ENCODE data around the gene LPO.

LPO gene

DNA sequence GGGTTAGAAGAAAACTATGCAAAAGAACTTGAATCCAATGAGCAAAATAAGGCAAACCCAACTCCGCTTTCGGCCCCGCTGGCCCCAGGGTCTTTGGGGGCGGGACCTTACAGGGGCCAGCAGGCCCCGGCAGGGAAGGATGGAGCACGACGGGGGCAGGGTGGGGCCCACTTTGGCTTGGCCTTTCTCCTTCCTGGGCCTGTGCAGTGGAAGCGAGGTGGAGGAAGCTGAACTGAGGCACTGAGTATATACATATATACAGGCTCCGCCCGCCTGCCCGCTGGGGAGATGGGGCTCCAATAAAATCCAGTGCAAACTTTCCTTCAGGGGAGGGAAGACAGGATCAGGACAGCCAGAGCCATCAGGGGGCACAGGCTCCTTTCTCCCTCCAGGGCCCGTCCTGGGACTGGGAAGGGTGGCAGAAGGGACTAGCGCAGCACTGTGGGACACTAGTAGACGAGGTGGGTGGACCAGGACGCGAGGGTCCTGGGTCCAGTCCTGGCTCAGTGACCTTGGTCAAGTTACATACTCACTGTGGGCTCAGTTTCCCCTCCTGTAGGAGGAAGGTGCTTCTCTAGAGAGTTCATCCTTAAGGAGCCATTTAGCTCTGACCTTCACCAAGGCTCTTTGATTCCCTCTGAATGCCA, 63.2 kb downstream of the LPO start:
- H4K20me1 ChIP-seq (ENCODE audit: insufficient read depth, low read length), result no peaks in the 10 kb centered on the region
- no peaks in the 10 kb centered on the region for H3K27me3 ChIP-seq (ENCODE audit: insufficient read depth, low read length, poor library complexity)
- no peak for TF ChIP-seq EZH2 (IDR thresholded peaks at IDR 0.05; ENCODE audit: borderline replicate concordance, low read depth, low read length, severe bottlenecking)
- TF ChIP-seq CTCF (IDR thresholded peaks at IDR 0.05; ENCODE audit: borderline replicate concordance, extremely low read depth, low read length, poor library complexity, severe bottlenecking), result no peak
- ATAC-seq (ENCODE audit: insufficient read depth, low read depth) (no peak), DNase-seq (peak; percentile 3)
- no peaks in the 10 kb centered on the region for H3K79me2 ChIP-seq (ENCODE audit: insufficient read depth, low read length)
- no peaks in the 10 kb centered on the region for H3K36me3 ChIP-seq (ENCODE audit: insufficient read depth, low read length)
- H2AFZ ChIP-seq (ENCODE audit: low read depth, low read length), result no peak overlapping the region
- H3K4me1 ChIP-seq (ENCODE audit: insufficient read depth, low read length), result no peaks in the 10 kb centered on the region
- no peak overlapping the region for H3K4me2 ChIP-seq (ENCODE audit: insufficient read depth, low read length)
- H3K4me3 ChIP-seq (ENCODE audit: low read depth in 1 of 2, low read length in 2 of 2), result no peak overlapping the region
- H3K9ac ChIP-seq (ENCODE audit: low read depth, low read length), result no peak overlapping the region
- no peak overlapping the region for H3K27ac ChIP-seq (ENCODE audit: low read length)
- no peaks in the 10 kb centered on the region for H3K9me3 ChIP-seq (ENCODE audit: insufficient read depth, low read length, severe bottlenecking)

- no peak overlapping the region for H3K4me2 ChIP-seq (ENCODE audit: insufficient read depth, low read length)
- H3K9me3 ChIP-seq (ENCODE audit: insufficient read depth, low read length, severe bottlenecking), result no peaks in the 10 kb centered on the region
- no peaks in the 10 kb centered on the region for H3K27me3 ChIP-seq (ENCODE audit: insufficient read depth, low read length, poor library complexity)
- H3K4me3 ChIP-seq (ENCODE audit: low read depth in 1 of 2, low read length in 2 of 2), result no peak overlapping the region
- DNase-seq (peak; percentile 4), ATAC-seq (ENCODE audit: insufficient read depth, low read depth) (no peak)
- no peaks in the 10 kb centered on the region for H3K4me1 ChIP-seq (ENCODE audit: insufficient read depth, low read length)
- H3K79me2 ChIP-seq (ENCODE audit: insufficient read depth, low read length), result no peaks in the 10 kb centered on the region
- no peak overlapping the region for H3K9ac ChIP-seq (ENCODE audit: low read depth, low read length)
- no peaks in the 10 kb centered on the region for H4K20me1 ChIP-seq (ENCODE audit: insufficient read depth, low read length)
- H3K27ac ChIP-seq (ENCODE audit: low read length), result no peak overlapping the region
- H3K36me3 ChIP-seq (ENCODE audit: insufficient read depth, low read length), result 0 out of 2 replicates have a peak, but pooled peaks cover 1% of the 10 kb centered on the region
- TF ChIP-seq CTCF (IDR thresholded peaks at IDR 0.05; ENCODE audit: borderline replicate concordance, extremely low read depth, low read length, poor library complexity, severe bottlenecking) (no peak), EZH2 (IDR thresholded peaks at IDR 0.05; ENCODE audit: borderline replicate concordance, low read depth, low read length, severe bottlenecking) (no peak)
- no peak overlapping the region for H2AFZ ChIP-seq (ENCODE audit: low read depth, low read length)
Observed at GRCh38 chr17:58302171-58302918, 64.0 kb downstream of the LPO start.

DNA sequence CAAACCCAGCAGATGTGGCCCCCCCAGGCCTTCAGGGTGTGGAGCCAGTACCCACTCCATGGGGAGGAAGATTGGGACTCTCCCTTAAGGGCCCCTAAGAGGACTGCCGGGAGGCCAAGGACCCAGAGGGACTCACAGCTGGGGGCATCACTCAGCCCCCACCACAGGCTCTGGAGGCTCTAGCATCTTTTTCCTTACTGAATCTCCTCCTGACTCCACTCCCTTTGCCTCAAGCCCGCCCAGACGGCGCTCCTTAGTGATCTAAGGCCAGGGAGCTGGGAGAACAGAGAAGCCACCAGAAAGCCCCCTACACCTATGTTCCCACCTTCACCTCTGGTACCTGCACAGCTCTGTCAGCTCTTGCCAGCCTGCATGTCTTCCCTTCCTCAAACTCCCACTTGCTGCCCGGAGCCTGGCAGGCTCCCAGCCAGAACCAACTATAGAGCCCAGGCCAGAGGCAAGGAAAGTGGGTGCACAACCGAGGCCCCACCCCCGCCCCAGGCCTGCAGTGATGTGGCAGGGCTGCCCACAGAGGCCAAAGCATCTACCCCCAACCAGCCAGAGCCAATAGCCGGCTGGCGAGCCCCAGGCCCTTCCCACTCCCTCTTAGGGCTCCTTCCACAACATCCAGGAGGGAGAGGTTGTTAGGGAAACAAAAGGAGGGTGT, 64.7 kb downstream of the LPO start:
- no peak overlapping the region for H3K27ac ChIP-seq (ENCODE audit: low read length)
- H3K27me3 ChIP-seq (ENCODE audit: insufficient read depth, low read length, poor library complexity), result no peaks in the 10 kb centered on the region
- H3K9ac ChIP-seq (ENCODE audit: low read depth, low read length), result no peak overlapping the region
- no peak overlapping the region for H2AFZ ChIP-seq (ENCODE audit: low read depth, low read length)
- no peaks in the 10 kb centered on the region for H3K9me3 ChIP-seq (ENCODE audit: insufficient read depth, low read length, severe bottlenecking)
- H3K4me3 ChIP-seq (ENCODE audit: low read depth in 1 of 2, low read length in 2 of 2), result no peak overlapping the region
- ATAC-seq (ENCODE audit: insufficient read depth, low read depth) (no peak), DNase-seq (peak; percentile 5)
- H3K79me2 ChIP-seq (ENCODE audit: insufficient read depth, low read length), result no peaks in the 10 kb centered on the region
- H3K4me2 ChIP-seq (ENCODE audit: insufficient read depth, low read length), result no peak overlapping the region
- TF ChIP-seq CTCF (IDR thresholded peaks at IDR 0.05; ENCODE audit: borderline replicate concordance, extremely low read depth, low read length, poor library complexity, severe bottlenecking) (no peak), EZH2 (IDR thresholded peaks at IDR 0.05; ENCODE audit: borderline replicate concordance, low read depth, low read length, severe bottlenecking) (no peak)
- H4K20me1 ChIP-seq (ENCODE audit: insufficient read depth, low read length), result no peaks in the 10 kb centered on the region
- no peaks in the 10 kb centered on the region for H3K4me1 ChIP-seq (ENCODE audit: insufficient read depth, low read length)
- 0 out of 2 replicates have a peak, but pooled peaks cover 7% of the 10 kb centered on the region for H3K36me3 ChIP-seq (ENCODE audit: insufficient read depth, low read length)
